Glutamatergic neuron (in vitro differentiated cells): ENCODE measurements around the gene FEM1B. TPM values are rescaled to one million over a fixed set of nuclear protein-coding genes. Genes with fewer than 3 reads are reported as not detected.
A peak's percentile ranks its signal among the peaks of the same experiment; 100 is the strongest.

Experiments used
- DNase-seq: peaks from one replicate; pipeline ENCODE4 v3.0.0; 2022
- H3K27ac Mint-ChIP-seq: one replicate; pipeline ENCODE4 v1.8.0; 2020; ENCODE audit warnings: mild to moderate bottlenecking, mixed read lengths, inconsistent platforms; ENCODE audit not compliant: unreplicated experiment
- H3K27me3 Mint-ChIP-seq: one replicate; pipeline ENCODE4 v1.8.0; 2020; ENCODE audit warnings: mild to moderate bottlenecking, moderate library complexity, mixed read lengths, inconsistent platforms; ENCODE audit not compliant: unreplicated experiment
- H3K36me3 Mint-ChIP-seq: one replicate; pipeline ENCODE4 v1.8.0; 2020; ENCODE audit warnings: mild to moderate bottlenecking, mixed read lengths, inconsistent platforms; ENCODE audit not compliant: unreplicated experiment
- H3K4me1 Mint-ChIP-seq: one replicate; pipeline ENCODE4 v1.8.0; 2020; ENCODE audit warnings: mild to moderate bottlenecking, low read depth, mixed read lengths, inconsistent platforms; ENCODE audit not compliant: unreplicated experiment
- H3K4me3 Mint-ChIP-seq: one replicate; pipeline ENCODE4 v1.8.0; 2020; ENCODE audit warnings: mild to moderate bottlenecking, mixed read lengths, inconsistent platforms; ENCODE audit not compliant: unreplicated experiment
- H3K9me3 Mint-ChIP-seq: one replicate; pipeline ENCODE4 v1.8.0; 2020; ENCODE audit warnings: mild to moderate bottlenecking, moderate library complexity, mixed read lengths, inconsistent platforms; ENCODE audit not compliant: unreplicated experiment
- CTCF ChIP-seq: fragments of 200-600 bp; sonication (generic); IDR thresholded peaks from one replicate; pipeline ENCODE4 v1.5.0; 2021; ENCODE audit not compliant: partially characterized antibody, unreplicated experiment
- total RNA-seq: library from RNA; stranded (reverse); fragmentation: NEBNext Ultra II Directional; extraction: Animal tissue kit (Norgen Biotek cat#: 25700); gene quantifications from one replicate; pipeline ENCODE4 v1.2.1, GENCODE V29; 2021; ENCODE audit not compliant: unreplicated experiment

The FEM1B gene
- total RNA-seq, 1 donor from 2014 or later: 69.6 TPM

GRCh38 chr15:68230157-68231100 is 47.1 kb upstream of the FEM1B start:
- Mint-ChIP-seq H3K9me3 (peaks cover 6% of the 10 kb centered on the region), H3K27ac (peak overlapping the region; percentile 87), H3K36me3 (no peaks in the 10 kb centered on the region), H3K4me1 (peaks cover 14% of the 10 kb centered on the region), H3K27me3 (peaks cover 7% of the 10 kb centered on the region), H3K4me3 (peak overlapping the region; percentile 90)
- DNase-seq: no peak
- TF ChIP-seq CTCF: no peak

GRCh38 chr15:68231102-68231818 is 46.3 kb upstream of the FEM1B start:
- peaks cover 14% of the 10 kb centered on the region for H3K4me1 Mint-ChIP-seq
- peaks cover 6% of the 10 kb centered on the region for H3K9me3 Mint-ChIP-seq
- no peak overlapping the region for H3K27ac Mint-ChIP-seq
- no peak for DNase-seq
- H3K36me3 Mint-ChIP-seq: no peaks in the 10 kb centered on the region
- peak overlapping the region; percentile 27 for H3K4me3 Mint-ChIP-seq
- no peak for TF ChIP-seq CTCF
- H3K27me3 Mint-ChIP-seq: peaks cover 7% of the 10 kb centered on the region

GRCh38 chr15:68232449-68232848 is 45.1 kb upstream of the FEM1B start:
- no peak overlapping the region for H3K27ac Mint-ChIP-seq
- no peaks in the 10 kb centered on the region for H3K36me3 Mint-ChIP-seq
- H3K9me3 Mint-ChIP-seq: peaks cover 6% of the 10 kb centered on the region
- H3K27me3 Mint-ChIP-seq: peaks cover 9% of the 10 kb centered on the region
- DNase-seq: no peak
- H3K4me1 Mint-ChIP-seq: peaks cover 14% of the 10 kb centered on the region
- no peak for TF ChIP-seq CTCF
- no peak overlapping the region for H3K4me3 Mint-ChIP-seq

- no peak for TF ChIP-seq CTCF
- Mint-ChIP-seq H3K27ac (no peak overlapping the region), H3K27me3 (peaks cover 9% of the 10 kb centered on the region), H3K9me3 (peaks cover 5% of the 10 kb centered on the region), H3K36me3 (no peaks in the 10 kb centered on the region), H3K4me1 (peaks cover 10% of the 10 kb centered on the region), H3K4me3 (no peak overlapping the region)
- DNase-seq: no peak
Observed at GRCh38 chr15:68232937-68233336, 44.6 kb upstream of the FEM1B start.
